Right lobe of liver (tissue), 4 donors: ENCODE results near the gene PAX2.

ENCODE experiments used
- CTCF ChIP-seq, 4 donors: fragments of 200-600 bp in 3 of 4; fragments of 450-650 bp in 1 of 4; IDR thresholded peaks; one replicate each; pipeline versions ENCODE4 v1.5.1 to v1.8.0; 2016 to 2022; ENCODE audit warnings: antibody characterized with exemption in 4 of 4, mild to moderate bottlenecking in 2 of 4
- POLR2A ChIP-seq: fragments of 450-650 bp; IDR thresholded peaks from one replicate; pipeline ENCODE4 v1.6.1; 2017; ENCODE audit warnings: antibody characterized with exemption, mild to moderate bottlenecking
- donor health status: DM: no; HTN: no; CAD: no.
- donor health status: DM: no; HTN: no; CAD: no.
- donor health status: DM: no; HTN: yes; CAD: no.

- TF ChIP-seq CTCF (IDR thresholded peaks at IDR 0.05) (no peak), POLR2A (no peak)
Measured at GRCh38 chr10:100836891-100837290, 91.5 kb downstream of the PAX2 start.
